Measurements from ENCODE around the gene PPP3CA.
"Not testable (repeated sequence)": the region's sequence is repeated elsewhere in the genome, so short reads cannot be mapped to it uniquely, and the experiment has no call there.

PPP3CA gene

DNA sequence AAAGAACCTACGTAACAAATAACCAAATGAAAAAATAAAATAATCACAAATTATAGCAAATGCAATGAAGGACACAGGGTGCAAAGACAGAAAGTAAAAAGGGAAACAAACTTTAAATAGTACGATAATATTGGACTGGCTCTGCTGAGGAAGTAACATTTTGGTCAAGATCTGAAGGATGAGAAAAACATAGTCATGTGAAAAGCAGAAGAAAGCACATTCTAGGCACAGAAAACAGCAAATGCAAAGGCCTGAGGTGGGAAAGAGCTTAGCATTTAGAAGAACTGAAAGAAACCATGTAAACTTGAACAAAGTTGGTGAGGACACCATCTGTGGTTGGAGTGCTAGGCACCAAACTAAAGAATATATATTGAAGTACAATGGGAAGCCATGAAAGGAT, 111.2 kb downstream of the PPP3CA start:
- Histone ChIP-seq H4K20me1 (ENCODE audit: insufficient read depth, low read length) (no peaks in the 10 kb centered on the region), H3K4me3 (ENCODE audit: low read depth, low read length, poor library complexity, severe bottlenecking) (no peak overlapping the region), H3K27me3 (ENCODE audit: insufficient read depth, low read length) (no peaks in the 10 kb centered on the region), H3F3A (ENCODE audit: insufficient read depth, low read length) (no peaks in the 10 kb centered on the region), H3K4me2 (ENCODE audit: low read length) (no peak overlapping the region), H2AFZ (ENCODE audit: low read length) (no peak overlapping the region), H3K4me1 (ENCODE audit: insufficient read depth, low read length, severe bottlenecking) (peaks cover 18% of the 10 kb centered on the region), H3K9me3 (ENCODE audit: low read length) (no peaks in the 10 kb centered on the region), H3K36me3 (ENCODE audit: insufficient read depth, low read length) (no peaks in the 10 kb centered on the region), H3K9me2 (ENCODE audit: low read depth, low read length) (no peaks in the 10 kb centered on the region), H3K79me2 (ENCODE audit: insufficient read depth, low read length) (peaks cover 80% of the 10 kb centered on the region), H3K9ac (ENCODE audit: low read length) (no peak overlapping the region), H3K27ac (ENCODE audit: low read depth, low read length, poor library complexity, severe bottlenecking) (no peak overlapping the region)
- TF ChIP-seq CTCF (IDR thresholded peaks at IDR 0.05; ENCODE audit: low read length) (no peak), EZH2 (IDR thresholded peaks at IDR 0.05; ENCODE audit: borderline replicate concordance, low read length) (no peak)

- not testable (repeated sequence) for H3F3A ChIP-seq (ENCODE audit: insufficient read depth, low read length); H3K9me3 ChIP-seq (ENCODE audit: low read length); H4K20me1 ChIP-seq (ENCODE audit: insufficient read depth, low read length); H2AFZ ChIP-seq (ENCODE audit: low read length); H3K27ac ChIP-seq (ENCODE audit: low read depth, low read length, poor library complexity, severe bottlenecking); H3K9me2 ChIP-seq (ENCODE audit: low read depth, low read length); H3K4me3 ChIP-seq (ENCODE audit: low read depth, low read length, poor library complexity, severe bottlenecking); H3K4me2 ChIP-seq (ENCODE audit: low read length); H3K9ac ChIP-seq (ENCODE audit: low read length); H3K27me3 ChIP-seq (ENCODE audit: insufficient read depth, low read length); H3K36me3 ChIP-seq (ENCODE audit: insufficient read depth, low read length)
- Histone ChIP-seq H3K79me2 (ENCODE audit: insufficient read depth, low read length) (peaks cover 73% of the 10 kb centered on the region), H3K4me1 (ENCODE audit: insufficient read depth, low read length, severe bottlenecking) (peaks cover 11% of the 10 kb centered on the region)
These were observed 113.2 kb downstream of the PPP3CA start for GRCh38 chr4:101234141-101234540.

- H3K27me3 ChIP-seq (ENCODE audit: insufficient read depth, low read length) = no peaks in the 10 kb centered on the region
- no peak overlapping the region for H3K9ac ChIP-seq (ENCODE audit: low read length)
- no peak overlapping the region for H3K4me2 ChIP-seq (ENCODE audit: low read length)
- H3K27ac ChIP-seq (ENCODE audit: low read depth, low read length, poor library complexity, severe bottlenecking) = no peak overlapping the region
- no peaks in the 10 kb centered on the region for H3K9me3 ChIP-seq (ENCODE audit: low read length)
- H3K4me1 ChIP-seq (ENCODE audit: insufficient read depth, low read length, severe bottlenecking) = peaks cover 5% of the 10 kb centered on the region
- no peaks in the 10 kb centered on the region for H4K20me1 ChIP-seq (ENCODE audit: insufficient read depth, low read length)
- H3K36me3 ChIP-seq (ENCODE audit: insufficient read depth, low read length) = no peaks in the 10 kb centered on the region
- H3K9me2 ChIP-seq (ENCODE audit: low read depth, low read length) = no peaks in the 10 kb centered on the region
- H3K79me2 ChIP-seq (ENCODE audit: insufficient read depth, low read length) = peaks cover 62% of the 10 kb centered on the region
- no peak for TF ChIP-seq CTCF (IDR thresholded peaks at IDR 0.05; ENCODE audit: low read length)
- no peak overlapping the region for H3K4me3 ChIP-seq (ENCODE audit: low read depth, low read length, poor library complexity, severe bottlenecking)
- no peaks in the 10 kb centered on the region for H3F3A ChIP-seq (ENCODE audit: insufficient read depth, low read length)
- H2AFZ ChIP-seq (ENCODE audit: low read length) = no peak overlapping the region
These were observed 115.1 kb downstream of the PPP3CA start for GRCh38 chr4:101232074-101232776.

GRCh38 chr4:101230801-101231426, 116.4 kb downstream of the PPP3CA start:
- H3K4me2 ChIP-seq (ENCODE audit: low read length) = no peak overlapping the region
- H3F3A ChIP-seq (ENCODE audit: insufficient read depth, low read length) = no peaks in the 10 kb centered on the region
- peaks cover 49% of the 10 kb centered on the region for H3K79me2 ChIP-seq (ENCODE audit: insufficient read depth, low read length)
- H3K27ac ChIP-seq (ENCODE audit: low read depth, low read length, poor library complexity, severe bottlenecking) = no peak overlapping the region
- no peaks in the 10 kb centered on the region for H3K36me3 ChIP-seq (ENCODE audit: insufficient read depth, low read length)
- no peaks in the 10 kb centered on the region for H3K4me1 ChIP-seq (ENCODE audit: insufficient read depth, low read length, severe bottlenecking)
- no peaks in the 10 kb centered on the region for H3K9me3 ChIP-seq (ENCODE audit: low read length)
- H3K27me3 ChIP-seq (ENCODE audit: insufficient read depth, low read length) = no peaks in the 10 kb centered on the region
- no peaks in the 10 kb centered on the region for H4K20me1 ChIP-seq (ENCODE audit: insufficient read depth, low read length)
- no peaks in the 10 kb centered on the region for H3K9me2 ChIP-seq (ENCODE audit: low read depth, low read length)
- H2AFZ ChIP-seq (ENCODE audit: low read length) = no peak overlapping the region
- TF ChIP-seq EZH2 (IDR thresholded peaks at IDR 0.05; ENCODE audit: borderline replicate concordance, low read length) (no peak), CTCF (IDR thresholded peaks at IDR 0.05; ENCODE audit: low read length) (no peak)
- no peak overlapping the region for H3K4me3 ChIP-seq (ENCODE audit: low read depth, low read length, poor library complexity, severe bottlenecking)
- no peak overlapping the region for H3K9ac ChIP-seq (ENCODE audit: low read length)
